WTC11 (cell line): ENCODE data around the gene FCRL5. TPM values are rescaled to one million over a fixed set of nuclear protein-coding genes. Genes with fewer than 3 reads are reported as not detected.

Source experiments
- ATAC-seq: fragments of 200-7000 bp; cut with Tn5 transposase; 2 replicates; pipeline ENCODE4 v1.10.0; 2021; ENCODE audit warnings: mild to moderate bottlenecking, moderate library complexity
- CTCF ChIA-PET: fragments of 300-600 bp; sonication (Branson Sonifier 250); formaldehyde crosslinking; loops from one replicate; lab custom pipeline; 2021; ENCODE audit warnings: antibody characterized with exemption; lab: Charles Lee
- POLR2A ChIA-PET: fragments of 350-600 bp; sonication (Branson Sonifier 250); formaldehyde crosslinking; loops from one replicate; lab custom pipeline; 2021; ENCODE audit warnings: antibody characterized with exemption; lab: Charles Lee
- DNase-seq: peaks from one replicate; pipeline ENCODE4 v3.0.0; 2021; ENCODE audit warnings: low spot score
- H3K27ac Mint-ChIP-seq: 2 replicates; pipeline ENCODE4 v1.8.0; 2021; ENCODE audit warnings: mixed read lengths
- H3K27me3 Mint-ChIP-seq: 2 replicates; pipeline ENCODE4 v1.8.0; 2021; ENCODE audit warnings: low read depth, mild to moderate bottlenecking, moderate library complexity, mixed read lengths
- H3K36me3 Mint-ChIP-seq: 2 replicates; pipeline ENCODE4 v1.8.0; 2021; ENCODE audit warnings: mixed read lengths
- H3K4me1 Mint-ChIP-seq: 2 replicates; pipeline ENCODE4 v1.8.0; 2022; ENCODE audit warnings: mixed read lengths
- H3K4me3 Mint-ChIP-seq: 2 replicates; pipeline ENCODE4 v1.8.0; 2021; ENCODE audit warnings: mild to moderate bottlenecking, moderate library complexity, mixed read lengths
- H3K9me3 Mint-ChIP-seq: 2 replicates; pipeline ENCODE4 v1.8.0; 2021; ENCODE audit warnings: mixed read lengths
- AFF4 ChIP-seq: sonication (generic); formaldehyde crosslinking; IDR thresholded peaks from 2 replicates; pipeline ENCODE4 v1.8.1; 2023; ENCODE audit warnings: mild to moderate bottlenecking, missing genetic modification reagents, borderline replicate concordance
- AR ChIP-seq: fragments of 250-450 bp; sonication (Bioruptor Pico); IDR thresholded peaks from 2 replicates; pipeline ENCODE4 v1.9.0; 2021; ENCODE audit warnings: mild to moderate bottlenecking
- ATF2 ChIP-seq: sonication (generic); formaldehyde crosslinking; IDR thresholded peaks from 2 replicates; pipeline ENCODE4 v1.8.1; 2022; ENCODE audit warnings: low read depth, missing genetic modification reagents, borderline replicate concordance
- CBFB ChIP-seq: sonication (generic); formaldehyde crosslinking; IDR thresholded peaks from 2 replicates; pipeline ENCODE4 v1.8.1; 2022; ENCODE audit warnings: mild to moderate bottlenecking, low read depth, missing genetic modification reagents
- CTCF ChIP-seq: fragments of 200-600 bp; IDR thresholded peaks from 2 replicates; pipeline ENCODE4 v1.8.0; 2022; ENCODE audit warnings: antibody characterized with exemption
- GABPB1 ChIP-seq: sonication (generic); formaldehyde crosslinking; IDR thresholded peaks from 2 replicates; pipeline ENCODE4 v1.8.1; 2023; ENCODE audit warnings: mild to moderate bottlenecking, missing genetic modification reagents
- HMGA2 ChIP-seq: fragments of 250-450 bp; sonication (Bioruptor Pico); IDR thresholded peaks from 2 replicates; pipeline ENCODE4 v1.4.0; 2021; ENCODE audit warnings: mild to moderate bottlenecking, moderate library complexity
- JAZF1 ChIP-seq: fragments of 250-450 bp; sonication (Bioruptor Pico); IDR thresholded peaks from 2 replicates; pipeline ENCODE4 v1.9.0; 2021; ENCODE audit warnings: moderate library complexity, mild to moderate bottlenecking, inconsistent platforms
- MYBL2 ChIP-seq: sonication (generic); formaldehyde crosslinking; IDR thresholded peaks from 2 replicates; pipeline ENCODE4 v1.8.1; 2023; ENCODE audit warnings: mild to moderate bottlenecking, moderate library complexity, missing genetic modification reagents
- RELA ChIP-seq: sonication (generic); formaldehyde crosslinking; IDR thresholded peaks from 2 replicates; pipeline ENCODE4 v1.8.1; 2022; ENCODE audit warnings: missing genetic modification reagents, mild to moderate bottlenecking, borderline replicate concordance
- SMAD4 ChIP-seq: sonication (generic); formaldehyde crosslinking; IDR thresholded peaks from 2 replicates; pipeline ENCODE4 v1.8.0; 2022; ENCODE audit warnings: mild to moderate bottlenecking, missing genetic modification reagents
- SOX15 ChIP-seq: fragments of 250-450 bp; sonication (Bioruptor Pico); IDR thresholded peaks from 2 replicates; pipeline ENCODE4 v1.9.0; 2021; ENCODE audit warnings: mild to moderate bottlenecking
- TP53 ChIP-seq: sonication (generic); formaldehyde crosslinking; IDR thresholded peaks from 2 replicates; pipeline ENCODE4 v1.8.1; 2023; ENCODE audit warnings: mild to moderate bottlenecking, missing genetic modification reagents
- ZNF232 ChIP-seq: sonication (generic); formaldehyde crosslinking; IDR thresholded peaks from 2 replicates; pipeline ENCODE4 v1.8.0; 2022; ENCODE audit warnings: mild to moderate bottlenecking, missing genetic modification reagents
- total RNA-seq: library from RNA; stranded (reverse); gene quantifications from 3 replicates; pipeline ENCODE4 v1.2.3, GENCODE V29; 2021
- TF ChIP-seq, protein P1 (sequence below): sonication (generic); formaldehyde crosslinking; IDR thresholded peaks from 2 replicates; pipeline ENCODE4 v1.8.1; 2022; ENCODE audit warnings: mild to moderate bottlenecking, missing genetic modification reagents, moderate library complexity, borderline replicate concordance
- TF ChIP-seq, protein P2 (sequence below): sonication (generic); formaldehyde crosslinking; IDR thresholded peaks from 2 replicates; pipeline ENCODE4 v1.8.1; 2023; ENCODE audit warnings: mild to moderate bottlenecking, missing genetic modification reagents, moderate library complexity
- TF ChIP-seq, protein P3 (sequence below): sonication (generic); formaldehyde crosslinking; IDR thresholded peaks from 2 replicates; pipeline ENCODE4 v1.8.1; 2022; ENCODE audit warnings: mild to moderate bottlenecking, moderate library complexity, missing genetic modification reagents
- TF ChIP-seq, protein P4 (sequence below): fragments of 250-450 bp; sonication (Bioruptor Pico); IDR thresholded peaks from 2 replicates; pipeline ENCODE4 v1.8.0; 2021; ENCODE audit warnings: mild to moderate bottlenecking

Gene FCRL5
- total RNA-seq, 1 experiment from 2014 or later: 0.70 TPM

DNA sequence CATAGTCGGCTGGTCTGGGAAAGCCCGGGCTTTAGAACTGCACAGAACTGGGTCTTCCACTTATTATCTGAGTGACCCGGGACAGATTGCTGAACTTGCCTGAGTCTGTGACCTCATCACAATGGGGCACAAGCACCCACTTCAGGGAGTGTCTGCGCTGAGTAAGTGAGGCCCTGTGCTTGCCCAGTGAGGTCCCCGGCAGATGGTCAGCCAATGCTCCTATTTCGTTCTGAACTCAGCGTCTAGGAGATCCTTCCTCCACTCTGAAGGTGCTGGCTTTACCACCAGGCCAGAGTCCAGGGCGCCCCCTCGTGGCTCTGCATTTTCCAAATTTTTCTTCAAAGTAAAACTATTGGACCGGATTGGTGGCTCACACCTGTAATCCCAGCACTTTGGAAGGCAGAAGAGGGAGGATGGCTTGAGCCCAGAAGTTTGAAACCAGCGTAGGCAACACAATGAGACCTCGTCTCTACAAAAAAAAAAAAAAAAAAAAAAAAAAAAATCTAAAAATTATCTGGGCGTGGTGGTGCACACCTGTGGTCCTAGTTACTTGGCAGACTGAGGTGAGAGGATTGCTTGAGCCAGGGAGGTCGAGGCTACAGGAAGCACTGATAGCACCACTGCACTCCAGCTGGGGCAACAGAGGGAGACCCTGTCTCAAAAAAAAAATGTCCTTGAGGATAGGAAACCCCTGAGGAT, 61.7 kb downstream of the FCRL5 start:
- H3K4me3 Mint-ChIP-seq: no peak overlapping the region
- H3K9me3 Mint-ChIP-seq: no peaks in the 10 kb centered on the region
- no peak overlapping the region for H3K27ac Mint-ChIP-seq
- peak; percentile 87 for ATAC-seq
- peaks cover 14% of the 10 kb centered on the region for H3K4me1 Mint-ChIP-seq
- peak; percentile 58; the same call in 1 of the 2 replicates for TF ChIP-seq CTCF
- TF ChIP-seq, protein P1, sequence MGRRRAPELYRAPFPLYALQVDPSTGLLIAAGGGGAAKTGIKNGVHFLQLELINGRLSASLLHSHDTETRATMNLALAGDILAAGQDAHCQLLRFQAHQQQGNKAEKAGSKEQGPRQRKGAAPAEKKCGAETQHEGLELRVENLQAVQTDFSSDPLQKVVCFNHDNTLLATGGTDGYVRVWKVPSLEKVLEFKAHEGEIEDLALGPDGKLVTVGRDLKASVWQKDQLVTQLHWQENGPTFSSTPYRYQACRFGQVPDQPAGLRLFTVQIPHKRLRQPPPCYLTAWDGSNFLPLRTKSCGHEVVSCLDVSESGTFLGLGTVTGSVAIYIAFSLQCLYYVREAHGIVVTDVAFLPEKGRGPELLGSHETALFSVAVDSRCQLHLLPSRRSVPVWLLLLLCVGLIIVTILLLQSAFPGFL (CRISPR knock-in tag): no peak
- TF ChIP-seq TP53 (CRISPR knock-in tag): no peak
- ChIA-PET POLR2A (no interaction called here), CTCF (interaction anchor here (0.7 to 1.5 kb wide), 4 partner anchors 14 to 295 kb away, joined by 3 to 7 read pairs (median 4); no protein-coding TSS in a partner anchor)
- H3K36me3 Mint-ChIP-seq: no peaks in the 10 kb centered on the region
- DNase-seq: peak; percentile 90
- no peaks in the 10 kb centered on the region for H3K27me3 Mint-ChIP-seq

- ATAC-seq: no peak
- TF ChIP-seq HMGA2 (CRISPR knock-in tag) (no peak), RELA (CRISPR knock-in tag) (no peak), CBFB (no peak), ATF2 (no peak), ZNF232 (CRISPR knock-in tag) (no peak), SMAD4 (CRISPR knock-in tag) (no peak), MYBL2 (CRISPR knock-in tag) (no peak), SOX15 (CRISPR knock-in tag) (no peak), AR (CRISPR knock-in tag) (no peak), JAZF1 (CRISPR knock-in tag) (no peak), AFF4 (CRISPR knock-in tag) (no peak), GABPB1 (no peak)
- TF ChIP-seq, protein P2, sequence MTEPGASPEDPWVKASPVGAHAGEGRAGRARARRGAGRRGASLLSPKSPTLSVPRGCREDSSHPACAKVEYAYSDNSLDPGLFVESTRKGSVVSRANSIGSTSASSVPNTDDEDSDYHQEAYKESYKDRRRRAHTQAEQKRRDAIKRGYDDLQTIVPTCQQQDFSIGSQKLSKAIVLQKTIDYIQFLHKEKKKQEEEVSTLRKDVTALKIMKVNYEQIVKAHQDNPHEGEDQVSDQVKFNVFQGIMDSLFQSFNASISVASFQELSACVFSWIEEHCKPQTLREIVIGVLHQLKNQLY (CRISPR knock-in tag): no peak
- TF ChIP-seq, protein P3, sequence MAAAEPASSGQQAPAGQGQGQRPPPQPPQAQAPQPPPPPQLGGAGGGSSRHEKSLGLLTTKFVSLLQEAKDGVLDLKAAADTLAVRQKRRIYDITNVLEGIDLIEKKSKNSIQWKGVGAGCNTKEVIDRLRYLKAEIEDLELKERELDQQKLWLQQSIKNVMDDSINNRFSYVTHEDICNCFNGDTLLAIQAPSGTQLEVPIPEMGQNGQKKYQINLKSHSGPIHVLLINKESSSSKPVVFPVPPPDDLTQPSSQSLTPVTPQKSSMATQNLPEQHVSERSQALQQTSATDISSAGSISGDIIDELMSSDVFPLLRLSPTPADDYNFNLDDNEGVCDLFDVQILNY (CRISPR knock-in tag): no peak
- TF ChIP-seq, protein P1 (CRISPR knock-in tag): no peak
- TF ChIP-seq, protein P4, sequence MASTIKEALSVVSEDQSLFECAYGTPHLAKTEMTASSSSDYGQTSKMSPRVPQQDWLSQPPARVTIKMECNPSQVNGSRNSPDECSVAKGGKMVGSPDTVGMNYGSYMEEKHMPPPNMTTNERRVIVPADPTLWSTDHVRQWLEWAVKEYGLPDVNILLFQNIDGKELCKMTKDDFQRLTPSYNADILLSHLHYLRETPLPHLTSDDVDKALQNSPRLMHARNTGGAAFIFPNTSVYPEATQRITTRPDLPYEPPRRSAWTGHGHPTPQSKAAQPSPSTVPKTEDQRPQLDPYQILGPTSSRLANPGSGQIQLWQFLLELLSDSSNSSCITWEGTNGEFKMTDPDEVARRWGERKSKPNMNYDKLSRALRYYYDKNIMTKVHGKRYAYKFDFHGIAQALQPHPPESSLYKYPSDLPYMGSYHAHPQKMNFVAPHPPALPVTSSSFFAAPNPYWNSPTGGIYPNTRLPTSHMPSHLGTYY: no peak
Measured at GRCh38 chr1:157488156-157488555, 64.2 kb downstream of the FCRL5 start.

More at GRCh38 chr1:157488156-157488555, 64.2 kb downstream of the FCRL5 start:
- Mint-ChIP-seq H3K9me3 (no peaks in the 10 kb centered on the region), H3K4me1 (peaks cover 14% of the 10 kb centered on the region), H3K36me3 (no peaks in the 10 kb centered on the region), H3K27me3 (no peaks in the 10 kb centered on the region), H3K4me3 (no peak overlapping the region), H3K27ac (no peak overlapping the region)
- no peak for DNase-seq
- ChIA-PET POLR2A (no interaction called here), CTCF (no interaction called here)
